HepG2 (cell line): Measurements from ENCODE around the gene TNFRSF25. TPM values are rescaled to one million over a fixed set of nuclear protein-coding genes. Genes with fewer than 3 reads are reported as not detected.

Source experiments
- ARNTL ChIP-seq: sonication (generic); formaldehyde crosslinking; IDR thresholded peaks from 2 replicates; pipeline ENCODE4 v1.4.0; 2020; ENCODE audit warnings: mild to moderate bottlenecking, missing genetic modification reagents
- GABPB1 ChIP-seq: IDR thresholded peaks from 2 replicates; pipeline ENCODE4 v1.6.1; 2016; ENCODE audit warnings: mild to moderate bottlenecking, missing genetic modification reagents, moderate library complexity, missing compliant biosample characterization
- GLI4 ChIP-seq: sonication (generic); formaldehyde crosslinking; IDR thresholded peaks from 2 replicates; pipeline ENCODE4 v1.5.1; 2020; ENCODE audit warnings: missing genetic modification reagents, mild to moderate bottlenecking, moderate library complexity, borderline replicate concordance
- IKZF1 ChIP-seq: fragments of 450-650 bp; IDR thresholded peaks from 2 replicates; pipeline ENCODE4 v1.7.1; 2016
- PAX8 ChIP-seq: sonication (generic); formaldehyde crosslinking; IDR thresholded peaks from 2 replicates; pipeline ENCODE4 v1.8.0; 2022; ENCODE audit warnings: mild to moderate bottlenecking, missing genetic modification reagents, borderline replicate concordance
- POLR2G ChIP-seq: fragments of 200-400 bp; formaldehyde crosslinking; IDR thresholded peaks from 2 replicates; pipeline ENCODE4 v1.6.1; 2018; ENCODE audit warnings: mild to moderate bottlenecking, low read depth, low read length, moderate library complexity
- RXRB ChIP-seq: IDR thresholded peaks from 2 replicates; pipeline ENCODE4 v1.6.1; 2016; ENCODE audit warnings: borderline replicate concordance, missing genetic modification reagents, missing compliant biosample characterization
- SRSF1 ChIP-seq: fragments of 200-400 bp; formaldehyde crosslinking; optimal IDR thresholded peaks from 2 replicates; pipeline ENCODE3; 2017; ENCODE audit warnings: mild to moderate bottlenecking, low read depth, low read length, moderate library complexity
- XRCC5 ChIP-seq: fragments of 200-400 bp; formaldehyde crosslinking; optimal IDR thresholded peaks from 2 replicates; pipeline ENCODE3; 2017; ENCODE audit warnings: mild to moderate bottlenecking, low read length
- YEATS4 ChIP-seq: sonication (generic); formaldehyde crosslinking; IDR thresholded peaks from 2 replicates; pipeline ENCODE4 v1.4.0; 2020; ENCODE audit warnings: missing genetic modification reagents, borderline replicate concordance
- ZFP36L1 ChIP-seq: sonication (generic); formaldehyde crosslinking; IDR thresholded peaks from 2 replicates; pipeline ENCODE4 v1.8.0; 2022; ENCODE audit warnings: mild to moderate bottlenecking, missing genetic modification reagents, moderate library complexity
- ZNF451 ChIP-seq: sonication (generic); formaldehyde crosslinking; IDR thresholded peaks from 2 replicates; pipeline ENCODE4 v1.5.0; 2020; ENCODE audit warnings: mild to moderate bottlenecking, missing genetic modification reagents
- polyA plus RNA-seq, 8 experiments: library from polyadenylated mRNA; depleted of rRNA in 3 of 8; stranded (reverse) in 7 of 8; unstranded in 1 of 8; fragments of >200 nt; fragmentation: Illumina TruSeq in 4 of 8; extraction: Trizol in 4 of 8; gene quantifications; 2 replicates each; pipeline versions ENCODE4 v1.2.1 to v1.2.3, GENCODE V29; 2011 to 2016; ENCODE audit warnings: low read depth in 4 of 8, missing spikeins in 1 of 8, mixed read lengths in 1 of 8; ENCODE audit not compliant: insufficient read depth in 1 of 8
- total RNA-seq, 5 experiments: library from RNA; depleted of rRNA; stranded (reverse); fragments of >200 nt; fragmentation: Illumina TruSeq; extraction: Trizol; gene quantifications; 2 replicates each; pipeline ENCODE4 v1.2.3, GENCODE V29; 2016; ENCODE audit warnings: low read depth in 1 of 5
- TF ChIP-seq, protein P1 (sequence below): sonication (generic); formaldehyde crosslinking; IDR thresholded peaks from 2 replicates; pipeline ENCODE4 v1.4.0; 2020; ENCODE audit warnings: mild to moderate bottlenecking, missing genetic modification reagents
- TF ChIP-seq, protein P2 (sequence below): IDR thresholded peaks from 2 replicates; pipeline ENCODE4 v1.6.1; 2016; ENCODE audit warnings: mild to moderate bottlenecking
- TF ChIP-seq, protein P3 (sequence below): IDR thresholded peaks from 2 replicates; pipeline ENCODE4 v1.4.0; 2020; ENCODE audit warnings: mild to moderate bottlenecking, missing genetic modification reagents

Gene TNFRSF25
- total and polyA plus RNA-seq, 2 of the 13 experiments (the other 11 are each of a cell fraction or from before 2014, with no cell fraction given), result 1.4 to 1.5 TPM

DNA sequence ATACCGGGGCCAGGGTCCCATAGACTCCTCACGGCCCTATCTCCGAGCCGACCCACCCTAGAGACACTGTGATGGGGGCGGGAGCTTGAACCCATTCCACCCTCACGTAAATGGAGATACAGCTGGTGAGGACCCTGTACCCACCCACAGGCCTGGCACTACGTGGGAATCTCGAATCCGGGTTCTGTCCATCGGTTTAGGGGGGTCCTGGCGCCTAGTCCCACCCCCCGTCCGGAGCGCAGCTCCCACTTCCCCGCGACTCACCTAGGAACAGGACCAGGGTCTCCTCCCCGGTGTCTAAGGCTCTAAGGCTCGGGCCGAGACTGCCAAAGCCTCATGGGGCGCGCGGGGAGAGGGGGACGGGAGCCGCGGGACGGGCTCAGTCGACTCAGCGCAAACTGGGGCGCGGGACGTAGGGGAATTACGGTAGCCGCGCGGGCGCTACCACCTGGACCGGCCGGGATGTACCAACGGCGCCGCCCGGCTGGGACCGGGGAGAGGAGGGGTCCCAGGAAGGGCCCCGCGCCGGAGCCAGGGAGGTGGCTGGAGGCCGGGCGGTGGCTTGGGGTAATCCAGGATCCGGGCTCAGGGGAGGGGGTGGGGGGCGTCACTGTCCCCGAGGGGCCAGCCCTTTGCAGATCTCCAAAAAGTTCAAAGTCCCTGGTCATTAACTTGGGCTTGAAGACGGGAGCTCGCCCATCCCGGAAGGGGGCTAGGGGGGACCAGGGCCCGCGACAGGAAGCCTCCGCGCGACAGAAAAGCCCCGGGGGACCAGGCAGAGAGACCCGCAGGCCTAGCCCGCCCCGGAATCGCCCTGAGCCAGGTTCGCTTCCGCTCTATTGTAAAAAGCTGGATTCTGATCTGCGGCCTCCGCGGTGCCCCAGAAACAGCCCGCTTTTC is 24.5 kb upstream of the TNFRSF25 start (continued):
- TF ChIP-seq PAX8 (0 out of 2 replicates have a peak, but pooled peaks have one; percentile 31), ZNF451 (CRISPR knock-in tag) (peak; percentile 61), IKZF1 (no peak), ARNTL (CRISPR knock-in tag) (peak; percentile 69), GABPB1 (CRISPR knock-in tag) (peak; percentile 72), YEATS4 (CRISPR knock-in tag) (peak; percentile 37), POLR2G (peak; percentile 50), SRSF1 (peak; percentile 72), ZFP36L1 (no peak), GLI4 (no peak), XRCC5 (peak; percentile 33), RXRB (CRISPR knock-in tag) (peak; percentile 18; the same call in 1 of the 2 replicates)
- TF ChIP-seq, protein P1, sequence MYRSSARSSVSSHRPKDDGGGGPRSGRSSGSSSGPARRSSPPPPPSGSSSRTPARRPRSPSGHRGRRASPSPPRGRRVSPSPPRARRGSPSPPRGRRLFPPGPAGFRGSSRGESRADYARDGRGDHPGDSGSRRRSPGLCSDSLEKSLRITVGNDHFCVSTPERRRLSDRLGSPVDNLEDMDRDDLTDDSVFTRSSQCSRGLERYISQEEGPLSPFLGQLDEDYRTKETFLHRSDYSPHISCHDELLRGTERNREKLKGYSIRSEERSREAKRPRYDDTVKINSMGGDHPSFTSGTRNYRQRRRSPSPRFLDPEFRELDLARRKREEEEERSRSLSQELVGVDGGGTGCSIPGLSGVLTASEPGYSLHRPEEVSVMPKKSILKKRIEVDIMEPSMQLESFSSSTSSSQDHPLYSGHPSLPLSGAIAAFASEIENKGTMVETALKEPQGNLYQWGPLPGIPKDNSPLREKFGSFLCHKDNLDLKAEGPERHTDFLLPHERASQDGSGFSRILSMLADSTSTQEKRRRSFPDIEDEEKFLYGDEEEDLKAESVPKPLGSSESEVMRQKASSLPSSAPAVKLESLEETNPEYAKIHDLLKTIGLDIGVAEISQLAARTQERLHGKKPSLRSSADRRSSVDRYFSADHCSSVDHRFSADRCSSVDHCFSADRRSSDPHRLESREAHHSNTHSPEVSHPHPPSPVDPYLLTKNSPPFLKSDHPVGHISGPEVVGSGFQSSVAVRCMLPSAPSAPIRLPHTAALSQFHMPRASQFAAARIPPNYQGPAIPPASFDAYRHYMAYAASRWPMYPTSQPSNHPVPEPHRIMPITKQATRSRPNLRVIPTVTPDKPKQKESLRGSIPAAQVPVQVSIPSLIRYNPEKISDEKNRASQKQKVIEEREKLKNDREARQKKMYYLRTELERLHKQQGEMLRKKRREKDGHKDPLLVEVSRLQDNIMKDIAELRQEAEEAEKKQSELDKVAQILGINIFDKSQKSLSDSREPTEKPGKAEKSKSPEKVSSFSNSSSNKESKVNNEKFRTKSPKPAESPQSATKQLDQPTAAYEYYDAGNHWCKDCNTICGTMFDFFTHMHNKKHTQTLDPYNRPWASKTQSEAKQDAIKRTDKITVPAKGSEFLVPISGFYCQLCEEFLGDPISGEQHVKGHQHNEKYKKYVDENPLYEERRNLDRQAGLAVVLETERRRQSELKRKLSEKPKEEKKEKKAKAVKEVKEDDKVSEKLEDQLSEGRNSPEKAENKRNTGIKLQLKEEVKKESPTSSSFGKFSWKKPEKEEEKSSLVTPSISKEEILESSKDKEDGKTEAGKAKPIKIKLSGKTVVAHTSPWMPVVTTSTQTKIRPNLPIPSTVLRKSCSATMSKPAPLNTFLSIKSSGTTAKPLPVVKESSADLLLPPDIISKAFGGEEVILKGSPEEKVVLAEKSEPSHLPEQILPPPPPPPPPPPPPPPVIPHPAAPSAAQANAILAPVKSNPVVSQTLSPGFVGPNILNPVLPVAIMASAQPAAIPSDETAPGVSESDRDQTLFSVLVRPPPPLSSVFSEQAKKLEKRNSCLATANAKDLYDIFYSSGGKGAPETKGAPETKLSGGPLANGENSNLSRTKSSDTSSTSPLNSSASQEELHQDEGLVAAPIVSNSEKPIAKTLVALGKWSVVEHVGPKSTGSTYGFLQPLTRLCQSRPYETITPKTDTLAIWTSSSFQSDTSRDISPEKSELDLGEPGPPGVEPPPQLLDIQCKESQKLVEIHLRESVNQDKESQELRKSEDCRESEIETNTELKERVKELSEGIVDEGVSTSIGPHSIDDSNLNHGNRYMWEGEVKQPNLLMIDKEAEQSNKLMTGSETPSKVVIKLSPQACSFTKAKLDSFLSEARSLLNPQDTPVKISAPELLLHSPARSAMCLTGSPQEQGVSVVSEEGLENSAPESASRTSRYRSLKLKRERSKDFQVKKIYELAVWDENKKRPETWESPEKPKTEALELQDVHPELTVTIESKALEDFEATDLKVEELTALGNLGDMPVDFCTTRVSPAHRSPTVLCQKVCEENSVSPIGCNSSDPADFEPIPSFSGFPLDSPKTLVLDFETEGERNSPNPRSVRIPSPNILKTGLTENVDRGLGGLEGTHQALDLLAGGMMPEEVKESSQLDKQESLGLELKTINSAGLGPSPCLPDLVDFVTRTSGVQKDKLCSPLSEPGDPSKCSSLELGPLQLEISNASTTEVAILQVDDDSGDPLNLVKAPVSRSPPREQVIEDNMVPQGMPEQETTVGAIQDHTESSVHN (CRISPR knock-in tag), result peak; percentile 22; the same call in 1 of the 2 replicates
- TF ChIP-seq, protein P2, sequence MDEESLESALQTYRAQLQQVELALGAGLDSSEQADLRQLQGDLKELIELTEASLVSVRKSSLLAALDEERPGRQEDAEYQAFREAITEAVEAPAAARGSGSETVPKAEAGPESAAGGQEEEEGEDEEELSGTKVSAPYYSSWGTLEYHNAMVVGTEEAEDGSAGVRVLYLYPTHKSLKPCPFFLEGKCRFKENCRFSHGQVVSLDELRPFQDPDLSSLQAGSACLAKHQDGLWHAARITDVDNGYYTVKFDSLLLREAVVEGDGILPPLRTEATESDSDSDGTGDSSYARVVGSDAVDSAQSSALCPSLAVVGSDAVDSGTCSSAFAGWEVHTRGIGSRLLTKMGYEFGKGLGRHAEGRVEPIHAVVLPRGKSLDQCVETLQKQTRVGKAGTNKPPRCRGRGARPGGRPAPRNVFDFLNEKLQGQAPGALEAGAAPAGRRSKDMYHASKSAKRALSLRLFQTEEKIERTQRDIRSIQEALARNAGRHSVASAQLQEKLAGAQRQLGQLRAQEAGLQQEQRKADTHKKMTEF (CRISPR knock-in tag), result peak; percentile 69; the same call in 1 of the 2 replicates
- TF ChIP-seq, protein P3, sequence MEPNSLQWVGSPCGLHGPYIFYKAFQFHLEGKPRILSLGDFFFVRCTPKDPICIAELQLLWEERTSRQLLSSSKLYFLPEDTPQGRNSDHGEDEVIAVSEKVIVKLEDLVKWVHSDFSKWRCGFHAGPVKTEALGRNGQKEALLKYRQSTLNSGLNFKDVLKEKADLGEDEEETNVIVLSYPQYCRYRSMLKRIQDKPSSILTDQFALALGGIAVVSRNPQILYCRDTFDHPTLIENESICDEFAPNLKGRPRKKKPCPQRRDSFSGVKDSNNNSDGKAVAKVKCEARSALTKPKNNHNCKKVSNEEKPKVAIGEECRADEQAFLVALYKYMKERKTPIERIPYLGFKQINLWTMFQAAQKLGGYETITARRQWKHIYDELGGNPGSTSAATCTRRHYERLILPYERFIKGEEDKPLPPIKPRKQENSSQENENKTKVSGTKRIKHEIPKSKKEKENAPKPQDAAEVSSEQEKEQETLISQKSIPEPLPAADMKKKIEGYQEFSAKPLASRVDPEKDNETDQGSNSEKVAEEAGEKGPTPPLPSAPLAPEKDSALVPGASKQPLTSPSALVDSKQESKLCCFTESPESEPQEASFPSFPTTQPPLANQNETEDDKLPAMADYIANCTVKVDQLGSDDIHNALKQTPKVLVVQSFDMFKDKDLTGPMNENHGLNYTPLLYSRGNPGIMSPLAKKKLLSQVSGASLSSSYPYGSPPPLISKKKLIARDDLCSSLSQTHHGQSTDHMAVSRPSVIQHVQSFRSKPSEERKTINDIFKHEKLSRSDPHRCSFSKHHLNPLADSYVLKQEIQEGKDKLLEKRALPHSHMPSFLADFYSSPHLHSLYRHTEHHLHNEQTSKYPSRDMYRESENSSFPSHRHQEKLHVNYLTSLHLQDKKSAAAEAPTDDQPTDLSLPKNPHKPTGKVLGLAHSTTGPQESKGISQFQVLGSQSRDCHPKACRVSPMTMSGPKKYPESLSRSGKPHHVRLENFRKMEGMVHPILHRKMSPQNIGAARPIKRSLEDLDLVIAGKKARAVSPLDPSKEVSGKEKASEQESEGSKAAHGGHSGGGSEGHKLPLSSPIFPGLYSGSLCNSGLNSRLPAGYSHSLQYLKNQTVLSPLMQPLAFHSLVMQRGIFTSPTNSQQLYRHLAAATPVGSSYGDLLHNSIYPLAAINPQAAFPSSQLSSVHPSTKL (CRISPR knock-in tag), result no peak
